Mucosa of descending colon (tissue), 3 donors: Measurements from ENCODE around the gene MPV17. TPM values are rescaled to one million over a fixed set of nuclear protein-coding genes. Genes with fewer than 3 reads are reported as not detected.

ENCODE experiments used
- ATAC-seq: fragments of 200-7000 bp; cut with Tn5 transposase; one replicate; pipeline ENCODE4 v1.9.1; 2020; ENCODE audit warnings: mild to moderate bottlenecking, moderate library complexity
- DNase-seq, 3 donors: peaks; one replicate each; pipeline ENCODE4 v3.0.0-alpha.2; 2020
- H3K36me3 ChIP-seq: fragments of 200-600 bp; one replicate; pipeline ENCODE4 v1.8.0; 2021; ENCODE audit warnings: low read depth, mild to moderate bottlenecking
- H3K4me1 ChIP-seq: fragments of 200-600 bp; one replicate; pipeline ENCODE4 v1.8.0; 2021; ENCODE audit warnings: low read depth, mild to moderate bottlenecking
- H3K4me3 ChIP-seq: fragments of 200-600 bp; one replicate; pipeline ENCODE4 v1.8.0; 2021; ENCODE audit warnings: mild to moderate bottlenecking
- H3K9me3 ChIP-seq: fragments of 200-600 bp; one replicate; pipeline ENCODE4 v1.8.0; 2021; ENCODE audit warnings: mild to moderate bottlenecking
- intact Hi-C, 2 donors: fragments of 100-400 bp; cut with DNase I in 1 of 2; cut with micrococcal nuclease in 1 of 2; formaldehyde crosslinking; loops; one replicate each; pipeline versions ENCODE4 v1.11.0 to v1.11.1; 2022; cut with DNase I, micrococcal nuclease
- long read RNA-seq, 2 donors: library from polyadenylated mRNA; unstranded; transcript quantifications; one replicate each; pipeline ENCODE4 v2.0.0, GENCODE V29; 2019 to 2021
- total RNA-seq, 3 donors: library from RNA; stranded (reverse); fragmentation: NEBNext Ultra II Directional in 2 of 3; extraction: Animal tissue kit (Norgen Biotek cat#: 25700) in 2 of 3; gene quantifications; one replicate each; pipeline versions ENCODE4 v1.2.1 to v1.2.4, GENCODE V29; 2021 to 2023
- TF ChIP-seq, protein P1 (sequence below): fragments of 200-600 bp; IDR thresholded peaks from one replicate; pipeline ENCODE4 v1.8.0; 2022; ENCODE audit warnings: antibody characterized with exemption, mild to moderate bottlenecking
- donor health status: DM: no; HTN: no; CAD: no; lungs with moderate emphysema.
- donor health status: DM: no; HTN: no; CAD: no.
- donor health status: DM: no; HTN: yes; CAD: no.

Gene MPV17, protein sequence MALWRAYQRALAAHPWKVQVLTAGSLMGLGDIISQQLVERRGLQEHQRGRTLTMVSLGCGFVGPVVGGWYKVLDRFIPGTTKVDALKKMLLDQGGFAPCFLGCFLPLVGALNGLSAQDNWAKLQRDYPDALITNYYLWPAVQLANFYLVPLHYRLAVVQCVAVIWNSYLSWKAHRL
- 10 to 100 TPM; 39.5 to 49.0 (median 41.9) TPM for total RNA-seq
- long read RNA-seq, donor 1, transcript MPV17-203 (8 exons, 1,005 nt): major isoform, 10 of 24 reads
- long read RNA-seq, donor 1, partial matches to known transcripts: 1 of 24 reads
- long read RNA-seq, donor 1, other reads (novel, unspliced or antisense): 7 of 24 reads
- long read RNA-seq, donor 2, transcript MPV17-203 (8 exons, 1,005 nt): major isoform, 15 of 31 reads
- long read RNA-seq, donor 2, transcript MPV17-201 (7 exons, 998 nt): minor isoform, 6 of 31 reads
- long read RNA-seq, donor 2, partial matches to known transcripts: 1 of 31 reads
- long read RNA-seq, donor 2, other reads (novel, unspliced or antisense): 8 of 31 reads

DNA sequence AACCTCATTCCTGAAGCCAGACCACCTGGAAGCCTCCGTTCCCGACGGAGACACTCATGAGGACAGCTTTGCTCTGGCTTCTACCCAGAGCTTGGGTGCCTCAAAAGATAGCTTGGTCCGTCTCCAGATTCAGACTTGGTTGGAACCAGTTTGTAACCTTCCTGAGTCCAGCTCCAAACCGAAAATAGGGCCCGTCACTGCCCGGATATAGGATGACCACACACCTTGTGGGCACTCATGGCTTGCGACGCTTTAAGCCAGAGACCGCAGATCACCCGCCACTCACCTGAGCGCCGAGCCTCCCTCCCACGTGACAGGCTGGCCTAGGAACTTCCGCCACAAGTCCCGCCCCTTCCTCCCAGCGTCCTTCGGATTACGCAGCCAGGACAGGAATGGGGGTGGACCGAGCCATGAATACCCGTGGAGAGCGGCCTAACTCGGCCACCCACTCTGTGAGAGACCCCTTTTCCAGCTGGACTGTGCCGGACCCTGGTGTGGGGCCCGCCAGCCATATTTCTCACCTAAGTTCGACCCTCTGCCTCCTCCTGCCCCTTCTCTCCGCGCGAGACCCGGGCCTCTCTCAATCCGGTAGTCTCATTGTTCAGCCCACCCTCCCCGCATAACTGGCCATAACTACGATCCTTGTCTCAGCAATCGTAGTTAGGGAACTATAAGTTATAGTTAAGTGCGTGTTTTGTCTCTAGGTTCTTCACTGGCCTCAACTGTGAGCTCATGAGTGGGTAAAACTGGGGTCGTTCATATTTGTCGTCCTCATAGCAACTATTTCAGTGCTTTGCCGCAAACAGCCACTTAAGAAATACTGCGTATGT, at the start of gene MPV17:
Gene MPV17, minus strand, starts transcription at position 332 of the 830 bp plus-strand sequence. CDS start 580 bp downstream, outside the sequence.
- Histone ChIP-seq H3K4me1 (peaks cover 9% of the 10 kb centered on the region), H3K4me3 (peak within 1 kb of the TSS; percentile 62), H3K36me3 (peaks cover 11% of the 10 kb centered on the region), H3K9me3 (no peaks in the 10 kb centered on the region)
- TF ChIP-seq, protein P1, sequence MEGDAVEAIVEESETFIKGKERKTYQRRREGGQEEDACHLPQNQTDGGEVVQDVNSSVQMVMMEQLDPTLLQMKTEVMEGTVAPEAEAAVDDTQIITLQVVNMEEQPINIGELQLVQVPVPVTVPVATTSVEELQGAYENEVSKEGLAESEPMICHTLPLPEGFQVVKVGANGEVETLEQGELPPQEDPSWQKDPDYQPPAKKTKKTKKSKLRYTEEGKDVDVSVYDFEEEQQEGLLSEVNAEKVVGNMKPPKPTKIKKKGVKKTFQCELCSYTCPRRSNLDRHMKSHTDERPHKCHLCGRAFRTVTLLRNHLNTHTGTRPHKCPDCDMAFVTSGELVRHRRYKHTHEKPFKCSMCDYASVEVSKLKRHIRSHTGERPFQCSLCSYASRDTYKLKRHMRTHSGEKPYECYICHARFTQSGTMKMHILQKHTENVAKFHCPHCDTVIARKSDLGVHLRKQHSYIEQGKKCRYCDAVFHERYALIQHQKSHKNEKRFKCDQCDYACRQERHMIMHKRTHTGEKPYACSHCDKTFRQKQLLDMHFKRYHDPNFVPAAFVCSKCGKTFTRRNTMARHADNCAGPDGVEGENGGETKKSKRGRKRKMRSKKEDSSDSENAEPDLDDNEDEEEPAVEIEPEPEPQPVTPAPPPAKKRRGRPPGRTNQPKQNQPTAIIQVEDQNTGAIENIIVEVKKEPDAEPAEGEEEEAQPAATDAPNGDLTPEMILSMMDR: no peak
- intact Hi-C loops: no loop called here
- DNase-seq (peak; percentile 94 to 95 (median 95)), ATAC-seq (peak; percentile 96)

DNA sequence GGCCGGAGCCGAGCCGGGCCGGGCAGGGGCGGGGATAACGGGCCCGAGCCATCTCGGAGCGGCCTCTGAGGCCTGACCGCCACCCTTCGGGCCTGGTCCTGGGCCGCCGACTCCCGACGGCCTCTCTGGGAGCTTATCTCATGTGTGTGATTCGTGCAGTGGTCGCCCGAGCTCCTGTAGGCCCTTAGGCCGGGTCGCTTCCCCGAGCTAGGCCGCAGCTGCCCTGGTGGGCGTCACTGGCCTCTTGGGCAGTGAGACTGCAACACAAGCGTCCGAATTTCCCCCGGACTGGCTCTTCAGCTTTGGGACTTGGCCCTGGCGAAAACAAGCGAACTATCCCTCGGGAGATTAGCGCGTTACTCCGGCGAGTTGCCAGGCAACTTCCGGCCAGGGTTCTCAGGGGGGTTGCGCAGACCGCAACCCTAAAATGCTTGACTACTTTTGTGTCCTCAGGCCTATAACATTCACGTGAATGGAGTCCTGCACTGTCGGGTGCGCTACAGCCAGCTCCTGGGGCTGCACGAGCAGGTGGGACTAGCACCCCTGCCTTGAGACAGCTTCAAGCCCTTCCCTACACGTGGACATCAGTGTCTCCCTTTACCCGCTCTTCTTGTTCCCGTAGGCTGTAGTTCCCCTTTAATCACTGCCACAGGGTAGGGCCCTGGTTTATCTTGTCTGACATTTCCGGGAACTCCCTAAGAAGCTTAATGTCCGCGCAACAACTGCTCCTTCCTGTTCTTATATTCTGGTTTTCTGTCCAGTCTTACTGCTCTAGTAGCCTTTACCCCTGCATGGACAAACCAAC, 48.1 kb upstream of the MPV17 start:
- H3K36me3 ChIP-seq: peaks cover 17% of the 10 kb centered on the region
- intact Hi-C loops: no loop called here
- H3K9me3 ChIP-seq: no peaks in the 10 kb centered on the region
- TF ChIP-seq, protein P1: no peak
- peaks cover 24% of the 10 kb centered on the region for H3K4me1 ChIP-seq
- ATAC-seq (peak; percentile 53), DNase-seq (peak in 1 of 3 donors; percentile 70)
- H3K4me3 ChIP-seq: peak overlapping the region; percentile 97

DNA sequence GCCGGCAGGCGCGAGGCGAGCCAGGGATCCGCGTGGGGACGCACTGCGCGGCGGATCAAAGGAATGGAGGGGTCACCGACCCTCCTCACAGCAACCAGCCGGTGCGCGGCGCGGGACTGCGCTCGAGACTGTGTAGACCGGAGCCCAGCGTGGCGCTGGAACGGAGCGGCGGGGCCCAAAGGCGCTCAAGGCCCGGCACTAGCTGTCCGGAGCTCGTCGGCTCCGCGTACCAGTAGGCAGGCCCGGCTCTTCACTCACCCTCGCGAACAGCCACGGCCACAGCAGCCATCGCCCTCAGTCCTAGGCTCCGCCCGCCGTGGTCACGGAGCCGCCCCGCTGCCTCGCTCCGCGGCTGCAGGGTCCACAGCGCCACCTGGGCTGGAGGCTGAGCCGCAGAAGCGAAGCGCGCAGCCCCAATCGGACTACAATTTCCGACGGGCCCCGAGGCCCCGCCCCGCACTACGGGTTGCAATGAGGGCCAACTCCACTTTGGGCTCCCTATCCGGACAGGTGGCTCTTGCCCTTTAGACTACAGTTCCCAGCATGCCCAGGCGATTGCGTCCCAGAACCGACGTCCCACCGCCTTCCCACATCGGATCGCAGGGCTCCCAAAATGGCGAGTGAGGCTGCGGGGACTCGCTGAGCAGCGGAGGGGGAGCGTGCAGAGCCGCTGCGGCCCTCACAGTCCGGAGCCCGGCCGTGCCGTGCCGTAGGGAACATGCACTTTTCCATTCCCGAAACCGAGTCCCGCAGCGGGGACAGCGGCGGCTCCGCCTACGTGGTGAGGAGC, 47.3 kb upstream of the MPV17 start, which contains the start of the genes EIF2B4 and SNX17:
Gene EIF2B4, minus strand, starts transcription at position 313 of the 790 bp plus-strand sequence. Its CDS starts 24 bp downstream, at position 289.
Gene SNX17, plus strand, starts transcription at position 591 of the 790 bp plus-strand sequence. Its CDS starts 128 bp downstream, at position 719.
- TF ChIP-seq, protein P1: peak; percentile 82
- peak; percentile 99 to 100 (median 100) for DNase-seq
- Histone ChIP-seq H3K36me3 (peaks cover 17% of the 10 kb centered on the region), H3K9me3 (no peaks in the 10 kb centered on the region), H3K4me1 (peaks cover 24% of the 10 kb centered on the region), H3K4me3 (peak within 1 kb of the TSS; percentile 97)
- peak; percentile 94 for ATAC-seq
- intact Hi-C loops: no loop called here

DNA sequence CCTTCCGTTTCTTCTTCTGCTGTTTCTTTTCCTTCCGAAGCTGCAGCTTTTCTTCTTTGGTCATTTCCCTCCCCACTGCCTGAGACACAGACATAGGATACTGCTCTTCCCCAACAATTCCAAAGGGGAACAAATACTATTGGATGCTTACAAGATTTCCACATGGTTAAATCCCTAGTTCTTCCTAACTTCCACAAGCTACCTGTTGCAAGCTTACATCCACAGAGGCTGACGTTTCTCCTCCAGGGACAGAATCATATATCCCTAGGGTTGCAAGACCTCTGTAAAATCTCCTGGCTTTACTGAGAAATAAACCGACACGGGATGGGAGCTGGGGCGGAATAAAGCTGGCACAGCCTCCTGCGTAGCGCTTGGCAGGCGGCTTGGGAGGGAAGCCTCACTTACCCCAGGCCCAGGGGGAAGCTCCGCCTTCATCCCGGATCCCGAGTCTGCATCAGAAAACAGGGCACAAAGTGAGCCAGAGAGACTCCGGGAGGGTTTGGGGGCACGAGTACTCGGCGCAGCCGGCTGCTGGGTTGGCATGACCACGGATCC, 46.7 kb upstream of the MPV17 start:
- peak overlapping the region; percentile 97 for H3K4me3 ChIP-seq
- peaks cover 24% of the 10 kb centered on the region for H3K4me1 ChIP-seq
- TF ChIP-seq, protein P1: no peak
- peak in 1 of 3 donors; percentile 65 for DNase-seq
- intact Hi-C loops: no loop called here
- H3K36me3 ChIP-seq: peaks cover 17% of the 10 kb centered on the region
- no peaks in the 10 kb centered on the region for H3K9me3 ChIP-seq
- peak; percentile 40 for ATAC-seq
